Cerebellar nuclear complex (tissue), 1 donor: ENCODE measurements around the gene GTF3C6.
"Not testable (repeated sequence)": the region's sequence is repeated elsewhere in the genome, so short reads cannot be mapped to it uniquely, and the experiment has no call there.

ENCODE experiments used
- DNase-seq, 2 experiments: peaks; one replicate each; lab custom pipeline; 2025; lab: John Stamatoyannopoulos, UW

Gene GTF3C6

GRCh38 chr6:110958329-110959192 is at the start of gene GTF3C6:
Gene GTF3C6, plus strand, starts transcription at chr6:110958706. Its CDS starts 64 bp downstream, at chr6:110958770.
- peak; percentile 56 to 76 for DNase-seq

GRCh38 chr6:110930781-110931180 is 27.7 kb upstream of the GTF3C6 start:
- DNase-seq: no peak

GRCh38 chr6:110933912-110934311 is 24.6 kb upstream of the GTF3C6 start:
- DNase-seq: no peak

GRCh38 chr6:110934381-110934898 is 24.1 kb upstream of the GTF3C6 start:
- no peak for DNase-seq

GRCh38 chr6:110935171-110935570 is 23.3 kb upstream of the GTF3C6 start:
- DNase-seq: no peak

- DNase-seq: no peak
Observed at GRCh38 chr6:110938171-110938570, 20.3 kb upstream of the GTF3C6 start.

- no peak for DNase-seq
Observed at GRCh38 chr6:110939429-110940200, 18.9 kb upstream of the GTF3C6 start.

GRCh38 chr6:110944681-110945151 is 13.8 kb upstream of the GTF3C6 start:
- DNase-seq: no peak

- no peak for DNase-seq
Observed at GRCh38 chr6:110946498-110946897, 12.0 kb upstream of the GTF3C6 start.

GRCh38 chr6:110949679-110950285 is 8.7 kb upstream of the GTF3C6 start:
- no peak for DNase-seq

- no peak for DNase-seq
Observed at GRCh38 chr6:110950440-110950839, 8.1 kb upstream of the GTF3C6 start.

GRCh38 chr6:110951008-110951407 is 7.5 kb upstream of the GTF3C6 start:
- DNase-seq: no peak

- no peak for DNase-seq
Observed at GRCh38 chr6:110951986-110952794, 6.3 kb upstream of the GTF3C6 start.

GRCh38 chr6:110953633-110954303 is 4.7 kb upstream of the GTF3C6 start:
- no peak for DNase-seq

GRCh38 chr6:110960014-110960390 is 1.5 kb downstream of the GTF3C6 start:
- no peak for DNase-seq

GRCh38 chr6:110962636-110963035 is 4.1 kb downstream of the GTF3C6 start:
- DNase-seq: not testable (repeated sequence)

GRCh38 chr6:110965629-110966229 is 7.2 kb downstream of the GTF3C6 start:
- DNase-seq: no peak

- DNase-seq: not testable (repeated sequence)
Observed at GRCh38 chr6:110968661-110969060, 10.2 kb downstream of the GTF3C6 start.

- DNase-seq: no peak
Observed at GRCh38 chr6:110971468-110971867, 13.0 kb downstream of the GTF3C6 start.

GRCh38 chr6:110976575-110976974 is 18.1 kb downstream of the GTF3C6 start:
- DNase-seq: no peak
